ENCODE measurements around the gene HIPK2.

The HIPK2 gene

DNA sequence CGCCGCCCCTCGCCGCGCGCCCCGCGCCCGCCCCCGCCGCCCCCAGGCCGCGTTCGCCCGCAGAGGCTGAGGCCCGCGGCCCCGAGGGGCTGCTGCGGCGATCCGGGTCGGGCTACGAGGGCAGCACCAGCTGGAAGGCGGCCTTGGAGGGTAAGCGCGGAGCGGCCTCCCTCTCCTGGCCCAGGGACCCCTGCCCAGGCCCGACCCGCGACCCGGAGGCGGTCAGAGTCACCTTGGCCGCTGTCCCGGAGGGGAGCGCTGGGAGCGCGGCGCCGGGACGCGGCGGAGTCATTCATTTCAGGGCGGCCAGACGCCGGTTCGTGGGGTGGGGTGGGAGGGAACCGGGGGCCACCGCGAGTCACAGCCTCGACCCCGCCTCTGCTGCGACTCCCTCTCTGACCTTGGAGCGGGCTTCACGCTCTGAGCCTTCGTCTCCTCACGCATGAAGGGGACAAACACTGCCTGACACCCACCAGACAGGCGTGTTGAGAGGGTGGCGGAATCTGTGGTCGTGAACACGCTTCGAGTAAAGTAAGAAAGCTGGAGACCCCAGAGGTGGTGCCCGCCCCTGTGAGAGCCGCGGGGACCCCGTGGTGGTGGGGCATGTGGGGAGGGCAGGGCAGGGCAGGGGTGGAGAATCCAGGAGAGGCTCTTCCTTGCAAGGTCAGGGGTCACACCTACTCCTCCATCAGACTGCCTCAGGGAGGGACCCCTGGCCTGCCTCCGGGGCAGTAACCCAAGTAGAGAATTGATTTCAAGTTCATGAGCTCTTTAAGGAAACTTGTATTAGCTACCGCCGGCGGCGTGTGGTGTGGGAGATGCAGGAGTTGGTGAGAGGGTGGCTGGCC lies 253.6 kb downstream of the HIPK2 start:
- H3K27me3 ChIP-seq (replicated peaks): peaks cover 28% of the 10 kb centered on the region
- in situ Hi-C loops (cut with HindIII; ENCODE audit: low pct_ligation_motif_present, low sequenced_read_pairs): no loop called here
- H3K36me3 ChIP-seq (replicated peaks): no peaks in the 10 kb centered on the region
- DNase-seq: no peak
- TF ChIP-seq CTCF (IDR thresholded peaks at IDR 0.05; ENCODE audit: low read depth, low read length, missing control alignments): no peak
- peak overlapping the region; percentile 22 for H3K4me3 ChIP-seq (ENCODE audit: low read depth, low read length)
- no peak overlapping the region for H3K27ac ChIP-seq

- DNase-seq: no peak
- Histone ChIP-seq H3K4me3 (ENCODE audit: low read depth, low read length) (peak within 1 kb of the TSS; percentile 22), H3K27me3 (replicated peaks) (peaks cover 28% of the 10 kb centered on the region), H3K27ac (no peak within 1 kb of the TSS), H3K36me3 (replicated peaks) (no peaks in the 10 kb centered on the region)
- in situ Hi-C loops (cut with HindIII; ENCODE audit: low pct_ligation_motif_present, low sequenced_read_pairs): no loop called here
- no peak for TF ChIP-seq CTCF (IDR thresholded peaks at IDR 0.05; ENCODE audit: low read depth, low read length, missing control alignments)
Observed at GRCh38 chr7:139523199-139523941, 254.4 kb downstream of the HIPK2 start, which contains the start of gene CLEC2L. Gene CLEC2L, plus strand, starts transcription at chr7:139523685. Its CDS starts 243 bp downstream, at chr7:139523928.

DNA sequence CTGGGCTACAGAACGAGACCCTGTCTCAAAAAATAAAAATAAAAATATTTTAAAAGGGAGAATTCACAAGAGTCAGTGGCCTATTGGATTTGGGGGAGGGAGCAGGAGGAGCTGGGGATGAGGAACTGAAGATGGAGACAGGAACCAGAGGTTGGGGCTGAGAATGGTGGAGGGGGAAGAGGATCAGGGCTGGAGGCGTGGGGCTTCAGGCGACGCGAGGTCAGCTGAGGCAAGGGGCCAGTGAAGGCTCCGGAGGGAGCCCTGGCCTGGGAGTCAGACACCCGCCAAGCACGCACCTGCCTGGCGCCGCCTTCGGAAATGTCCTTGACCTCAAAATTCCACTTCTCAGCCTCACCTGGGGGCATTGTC lies 255.0 kb downstream of the HIPK2 start:
- no peak overlapping the region for H3K4me3 ChIP-seq (ENCODE audit: low read depth, low read length)
- DNase-seq: no peak
- peaks cover 30% of the 10 kb centered on the region for H3K27me3 ChIP-seq (replicated peaks)

GRCh38 chr7:139521439-139521838 lies 256.4 kb downstream of the HIPK2 start:
- Histone ChIP-seq H3K4me3 (ENCODE audit: low read depth, low read length) (no peak overlapping the region), H3K27me3 (replicated peaks) (peaks cover 30% of the 10 kb centered on the region), H3K27ac (no peak overlapping the region), H3K36me3 (replicated peaks) (no peaks in the 10 kb centered on the region)
- DNase-seq: no peak
- no peak for TF ChIP-seq CTCF (IDR thresholded peaks at IDR 0.05; ENCODE audit: low read depth, low read length, missing control alignments)
- in situ Hi-C loops (cut with HindIII; ENCODE audit: low pct_ligation_motif_present, low sequenced_read_pairs): no loop called here

More for the DNA sequence above, 255.0 kb downstream of the HIPK2 start:
- no peaks in the 10 kb centered on the region for H3K36me3 ChIP-seq (replicated peaks)
- no peak for TF ChIP-seq CTCF (IDR thresholded peaks at IDR 0.05; ENCODE audit: low read depth, low read length, missing control alignments)
- in situ Hi-C loops (cut with HindIII; ENCODE audit: low pct_ligation_motif_present, low sequenced_read_pairs): no loop called here
- no peak overlapping the region for H3K27ac ChIP-seq

DNA sequence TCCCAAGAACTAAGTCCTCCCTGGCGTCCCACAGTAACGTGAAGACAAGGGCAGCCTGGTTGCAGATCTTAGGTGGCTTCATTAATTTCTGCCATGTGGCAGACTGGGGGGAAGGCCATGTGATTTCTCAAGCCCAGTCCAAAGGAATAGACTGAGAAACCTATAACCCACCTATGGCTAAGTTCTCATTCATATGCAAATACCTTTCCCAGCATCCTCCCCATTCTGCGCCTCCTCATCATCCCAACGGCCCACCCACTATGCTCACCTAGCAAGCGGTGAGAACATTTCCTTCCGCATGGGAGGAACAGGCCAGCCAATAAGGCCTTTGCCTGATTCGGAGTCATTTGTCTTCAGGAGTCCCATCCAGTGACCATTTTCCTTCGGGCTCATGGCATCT lies 262.5 kb downstream of the HIPK2 start:
- Histone ChIP-seq H3K27ac (no peak overlapping the region), H3K27me3 (replicated peaks) (peaks cover 2% of the 10 kb centered on the region), H3K36me3 (replicated peaks) (no peaks in the 10 kb centered on the region), H3K4me3 (ENCODE audit: low read depth, low read length) (no peak overlapping the region)
- in situ Hi-C loops (cut with HindIII; ENCODE audit: low pct_ligation_motif_present, low sequenced_read_pairs): no loop called here
- TF ChIP-seq CTCF (IDR thresholded peaks at IDR 0.05; ENCODE audit: low read depth, low read length, missing control alignments): no peak
- DNase-seq: no peak
